Fibroblast of lung (primary cell): ENCODE results near the gene ERFE. TPM values are rescaled to one million over a fixed set of nuclear protein-coding genes. Genes with fewer than 3 reads are reported as not detected.

Experiments
- DNase-seq, 2 donors: peaks; one replicate each; pipeline versions ENCODE4 v3.0.0 to v3.0.0-alpha.2; 2010; ENCODE audit warnings: low read depth in 2 of 2
- H2AFZ ChIP-seq: 2 replicates; pipeline ENCODE4 v1.5.1; 2012; ENCODE audit warnings: low read length, control low read depth, inconsistent platforms
- H3K27ac ChIP-seq: 2 replicates; pipeline ENCODE4 v1.5.1; 2011; ENCODE audit warnings: low read length, control low read depth; ENCODE audit not compliant: insufficient read depth
- H3K27me3 ChIP-seq: 2 replicates; pipeline ENCODE4 v1.5.1; 2011; ENCODE audit warnings: mild to moderate bottlenecking, low read length; ENCODE audit not compliant: control insufficient read depth, insufficient read depth
- H3K36me3 ChIP-seq: 2 replicates; pipeline ENCODE4 v1.5.1; 2011; ENCODE audit warnings: low read length; ENCODE audit not compliant: control insufficient read depth, insufficient read depth
- H3K4me1 ChIP-seq: 2 replicates; pipeline ENCODE4 v1.5.1; 2011; ENCODE audit warnings: low read length; ENCODE audit not compliant: control insufficient read depth, insufficient read depth; ENCODE audit errors: extremely low read depth
- H3K4me2 ChIP-seq: 2 replicates; pipeline ENCODE4 v1.5.1; 2011; ENCODE audit warnings: low read length, control low read depth; ENCODE audit not compliant: insufficient read depth; ENCODE audit errors: extremely low read depth
- H3K4me3 ChIP-seq, 4 experiments: fragments of 200-600 bp in 1 of 4; sonication (generic) in 1 of 4; replicated peaks in 1 of 4; 2 replicates each; pipeline ENCODE4 v1.5.1; 2011 to 2016; ENCODE audit warnings: low read length in 4 of 4, low read depth in 3 of 4, mild to moderate bottlenecking in 3 of 4, control low read depth in 2 of 4, inconsistent platforms in 1 of 4, mixed read lengths in 1 of 4; ENCODE audit not compliant: insufficient read depth in 1 of 4; ENCODE audit errors: control extremely low read depth in 1 of 4
- H3K79me2 ChIP-seq: 2 replicates; pipeline ENCODE4 v1.5.1; 2012; ENCODE audit warnings: mild to moderate bottlenecking, low read length, inconsistent platforms; ENCODE audit not compliant: control insufficient read depth, insufficient read depth
- H3K9ac ChIP-seq: 2 replicates; pipeline ENCODE4 v1.5.1; 2011; ENCODE audit warnings: mild to moderate bottlenecking, low read length, control low read depth; ENCODE audit not compliant: insufficient read depth
- H3K9me3 ChIP-seq: 2 replicates; pipeline ENCODE4 v1.5.1; 2012; ENCODE audit warnings: low read depth, low read length; ENCODE audit not compliant: control insufficient read depth, insufficient read depth
- H4K20me1 ChIP-seq: 2 replicates; pipeline ENCODE4 v1.5.1; 2011; ENCODE audit warnings: low read length; ENCODE audit not compliant: control insufficient read depth, insufficient read depth; ENCODE audit errors: extremely low read depth
- CTCF ChIP-seq, 2 donors: IDR thresholded peaks in 1 of 2; conservative IDR thresholded peaks in 1 of 2; 1 replicate in 1 of 2; 2 replicates in 1 of 2; pipeline ENCODE4 v1.5.1; 2011 to 2012; ENCODE audit warnings: low read length in 2 of 2, control low read depth in 1 of 2, inconsistent platforms in 1 of 2, low read depth in 1 of 2, mild to moderate bottlenecking in 1 of 2
- EZH2 ChIP-seq: IDR thresholded peaks from 2 replicates; pipeline ENCODE4 v1.5.1; 2012; ENCODE audit warnings: low read length, control low read depth, mild to moderate bottlenecking; ENCODE audit errors: missing control alignments
- polyA plus RNA-seq, 2 donors: library from polyadenylated mRNA; depleted of rRNA in 1 of 2; stranded (reverse) in 1 of 2; unstranded in 1 of 2; fragments of >200 nt; gene quantifications; 2 replicates each; pipeline ENCODE4 v1.2.1, GENCODE V29; 2011 to 2012; ENCODE audit warnings: missing spikeins in 1 of 2
- total RNA-seq: library from RNA; depleted of rRNA; stranded (reverse); fragments of >200 nt; gene quantifications from 2 replicates; pipeline ENCODE4 v1.2.1, GENCODE V29; 2014

ERFE gene
- total and polyA plus RNA-seq, 2 donors (not counting 1 experiment from before 2014, with no cell fraction given), result 1.5 to 8.3 TPM

GRCh38 chr2:238151628-238152235, 7.0 kb upstream of the ERFE start:
- Histone ChIP-seq H3K27ac (no peak overlapping the region), H3K9ac (no peak overlapping the region), H3K4me2 (no peak overlapping the region), H3K9me3 (no peaks in the 10 kb centered on the region), H4K20me1 (no peaks in the 10 kb centered on the region), H3K4me1 (peaks cover 12% of the 10 kb centered on the region), H3K4me3 (no peak overlapping the region), H3K27me3 (no peaks in the 10 kb centered on the region), H3K36me3 (no peaks in the 10 kb centered on the region), H2AFZ (no peak overlapping the region), H3K79me2 (no peaks in the 10 kb centered on the region)
- DNase-seq, result no peak
- TF ChIP-seq EZH2, result no peak

- Histone ChIP-seq H3K36me3 (no peaks in the 10 kb centered on the region), H3K27ac (no peak overlapping the region), H3K9me3 (no peaks in the 10 kb centered on the region), H2AFZ (no peak overlapping the region), H3K4me2 (no peak overlapping the region), H3K9ac (no peak overlapping the region), H3K27me3 (no peaks in the 10 kb centered on the region), H3K4me1 (peaks cover 12% of the 10 kb centered on the region), H4K20me1 (no peaks in the 10 kb centered on the region), H3K79me2 (no peaks in the 10 kb centered on the region), H3K4me3 (no peak overlapping the region)
- TF ChIP-seq EZH2, result no peak
- peak; percentile 8 to 18 for TF ChIP-seq CTCF (conservative IDR thresholded peaks at IDR 0.05 in 1 of 2, IDR thresholded peaks at IDR 0.05 in 1 of 2; ENCODE audit: low read depth in 1 of 2, low read length in 2 of 2)
- peak in 1 of 2 donors; percentile 64 for DNase-seq
Measured at GRCh38 chr2:238152771-238153688, 5.7 kb upstream of the ERFE start.

- no peaks in the 10 kb centered on the region for H3K36me3 ChIP-seq
- H3K4me1 ChIP-seq, result peaks cover 15% of the 10 kb centered on the region
- H3K4me3 ChIP-seq, result no peak overlapping the region
- TF ChIP-seq EZH2, result no peak
- TF ChIP-seq CTCF (conservative IDR thresholded peaks at IDR 0.05 in 1 of 2, IDR thresholded peaks at IDR 0.05 in 1 of 2; ENCODE audit: low read depth in 1 of 2, low read length in 2 of 2), result no peak
- no peak for DNase-seq
- H3K9me3 ChIP-seq, result no peaks in the 10 kb centered on the region
- H3K4me2 ChIP-seq, result no peak overlapping the region
- no peaks in the 10 kb centered on the region for H4K20me1 ChIP-seq
- no peaks in the 10 kb centered on the region for H3K27me3 ChIP-seq
- H2AFZ ChIP-seq, result no peak overlapping the region
- H3K9ac ChIP-seq, result no peak overlapping the region
- no peaks in the 10 kb centered on the region for H3K79me2 ChIP-seq
- H3K27ac ChIP-seq, result no peak overlapping the region
Measured at GRCh38 chr2:238154570-238154969, 4.2 kb upstream of the ERFE start.
